ENCODE results near the gene SOCS7. TPM values are rescaled to one million over a fixed set of nuclear protein-coding genes. Genes with fewer than 3 reads are reported as not detected.

The SOCS7 gene
- total and polyA plus RNA-seq, 11 donors: 5.1 to 19.2 (median 14.0) TPM

- peaks cover 4 to 85% (median 53%) of the 10 kb centered on the region in 12 donors for H3K4me1 ChIP-seq
- no peaks in the 10 kb centered on the region for H3K9me3 ChIP-seq
- WGBS, 4 donors: 21 to 43% (median 30%) methylated on average over 2 of the region's 2 CpGs
- DNase-seq (no peak), ATAC-seq (peak in 1 of 4 donors; percentile 39)
- no peaks in the 10 kb centered on the region for H3K27me3 ChIP-seq
- intact Hi-C loops (cut with DNase I): loop anchor here in 4 of 10 donors (5.0 to 10.0 kb wide), 3 partner anchors 40 to 127 kb away; no protein-coding TSS in a partner anchor
- no peak for TF ChIP-seq CTCF (IDR thresholded peaks at IDR 0.05)
- TF ChIP-seq POLR2A (IDR thresholded peaks at IDR 0.05): no peak
- H3K36me3 ChIP-seq: peaks cover 0 to 10% (median 0%) of the 10 kb centered on the region in 9 donors
- H3K4me3 ChIP-seq: no peak overlapping the region
- H3K27ac ChIP-seq: peak overlapping the region in 8 of 12 donors; percentile 0 to 66 (median 44)
Measured at GRCh38 chr17:38357486-38358123, 6.0 kb downstream of the SOCS7 start.

GRCh38 chr17:38358586-38359513 lies 7.2 kb downstream of the SOCS7 start:
- H3K4me1 ChIP-seq: peaks cover 4 to 74% (median 45%) of the 10 kb centered on the region in 12 donors
- TF ChIP-seq POLR2A (IDR thresholded peaks at IDR 0.05) (no peak), CTCF (IDR thresholded peaks at IDR 0.05) (no peak)
- WGBS, 4 donors: 52 to 60% (median 58%) methylated on average over 9 of the region's 9 CpGs
- ATAC-seq: no peak
- no peak overlapping the region for H3K4me3 ChIP-seq
- no peak for DNase-seq
- H3K27ac ChIP-seq: peak overlapping the region in 6 of 12 donors; percentile 13 to 51 (median 32)
- H3K36me3 ChIP-seq: peaks cover 0 to 20% (median 6%) of the 10 kb centered on the region in 9 donors
- no peaks in the 10 kb centered on the region for H3K27me3 ChIP-seq
- no peaks in the 10 kb centered on the region for H3K9me3 ChIP-seq
- intact Hi-C loops (cut with DNase I): loop anchor here in 4 of 10 donors (5.0 to 10.0 kb wide), 3 partner anchors 38 to 126 kb away; no protein-coding TSS in a partner anchor

DNA sequence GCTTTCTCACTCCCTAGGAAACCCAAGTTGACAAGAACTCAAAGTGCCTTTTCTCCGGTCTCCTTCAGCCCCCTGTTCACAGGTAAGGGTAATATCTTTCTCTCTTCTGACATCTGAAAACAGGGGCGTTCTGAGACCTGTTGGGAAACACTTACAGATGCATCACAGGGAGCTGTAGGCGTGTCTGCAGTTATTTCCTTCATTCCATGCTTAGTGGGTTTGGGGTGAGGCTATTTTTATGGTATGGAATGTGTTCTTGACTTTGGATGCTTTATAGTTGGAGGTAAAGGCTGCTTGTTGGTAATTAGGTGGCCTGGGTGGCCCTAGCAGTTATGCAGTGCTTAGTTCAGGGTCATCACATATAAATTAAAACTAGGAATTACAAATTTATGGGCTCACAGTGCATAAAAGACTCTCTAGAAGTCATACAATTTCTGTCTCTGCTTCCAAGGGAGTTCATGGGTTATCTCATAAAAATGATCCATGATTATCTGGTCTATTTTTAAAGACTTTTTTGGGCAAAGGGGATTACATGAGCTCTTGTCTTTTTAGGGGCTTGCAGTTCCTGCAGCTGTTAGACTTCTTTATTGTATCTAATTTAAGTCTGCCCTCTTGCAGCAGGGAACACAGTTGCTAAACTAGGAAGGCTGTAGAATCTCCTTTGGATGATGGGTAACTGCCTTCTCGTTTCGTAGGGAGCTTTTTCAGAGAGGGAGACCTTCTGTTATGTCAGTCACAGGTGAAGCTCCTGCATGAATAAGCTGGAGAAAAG lies 10.2 kb downstream of the SOCS7 start:
- WGBS, 4 donors: 58 to 71% (median 64%) methylated on average over 5 of the region's 5 CpGs
- Histone ChIP-seq H3K4me3 (no peak overlapping the region), H3K27me3 (no peaks in the 10 kb centered on the region), H3K4me1 (peaks cover 4 to 44% (median 28%) of the 10 kb centered on the region in 12 donors), H3K9me3 (no peaks in the 10 kb centered on the region), H3K27ac (no peak overlapping the region), H3K36me3 (peaks cover 0 to 49% (median 32%) of the 10 kb centered on the region in 9 donors)
- TF ChIP-seq CTCF (IDR thresholded peaks at IDR 0.05) (no peak), POLR2A (IDR thresholded peaks at IDR 0.05) (no peak)
- no peak for ATAC-seq
- DNase-seq: no peak
- intact Hi-C loops (cut with DNase I): no loop called here

Measured in heart left ventricle (tissue), 16 donors.